DOHH2 (cell line): ENCODE measurements around the gene OXCT2.

Experiments used
- CTCF ChIP-seq: fragments of 200-600 bp; sonication (generic); IDR thresholded peaks from one replicate; pipeline ENCODE4 v1.5.1; 2014; ENCODE audit warnings: antibody characterized with exemption, mild to moderate bottlenecking, low read depth, low read length; ENCODE audit not compliant: poor library complexity, severe bottlenecking
- EZH2phosphoT487 ChIP-seq: fragments of 200-600 bp; sonication (generic); IDR thresholded peaks from 2 replicates; pipeline ENCODE4 v1.6.1; 2017; ENCODE audit warnings: borderline replicate concordance, mild to moderate bottlenecking, antibody characterized with exemption, low read length, moderate library complexity, mixed read lengths

DNA sequence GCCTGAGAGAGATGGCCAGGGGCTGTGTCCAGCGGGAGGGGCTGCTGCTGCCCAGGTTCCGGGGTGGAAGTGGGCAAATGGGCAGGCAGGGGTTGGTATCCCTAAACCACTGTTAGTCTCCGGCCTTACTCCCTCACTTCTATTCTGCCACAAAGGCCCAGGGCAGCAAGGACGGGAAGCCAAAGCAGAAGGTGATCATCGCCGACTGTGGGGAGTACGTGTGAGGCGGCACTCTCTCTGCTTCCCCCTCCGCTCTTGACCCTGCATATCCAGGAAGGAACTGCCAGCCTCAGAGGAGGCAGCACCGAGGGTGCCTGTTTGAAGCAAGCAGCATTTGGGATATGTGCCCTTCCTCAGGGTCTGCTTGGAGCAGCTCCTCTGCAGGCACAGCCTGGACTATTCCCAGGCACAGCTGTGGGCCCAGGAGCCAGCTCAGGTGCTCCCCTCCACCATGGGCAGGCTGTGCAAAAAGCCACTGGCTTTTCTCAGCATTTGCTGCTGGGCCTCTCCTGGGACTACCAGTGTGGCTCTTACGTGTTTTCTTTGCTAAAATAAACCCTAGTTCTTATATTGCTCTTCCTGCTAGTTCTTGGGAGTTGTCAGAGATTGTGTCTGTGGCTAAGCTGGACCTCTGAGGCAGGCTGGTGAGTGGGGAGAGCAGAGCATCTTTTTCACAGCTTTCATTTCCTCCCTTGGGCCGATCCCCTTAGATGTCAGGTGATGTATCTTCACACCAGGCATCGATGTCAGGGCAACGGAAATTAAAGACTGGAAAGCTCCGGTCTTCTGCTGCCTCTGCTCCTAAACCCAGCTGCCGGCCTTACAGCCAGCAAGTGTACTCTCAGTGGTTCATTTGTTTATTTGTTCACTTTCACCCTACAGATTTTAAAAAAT, 17.8 kb downstream of the OXCT2 start:
- no peak for TF ChIP-seq CTCF
- no peak for TF ChIP-seq EZH2phosphoT487
